Stimulated activated CD4-positive, alpha-beta T cell treated with anti-CD3 and anti-CD28 coated beads, Interleukin-15, amount 100 ng/mL, for 24 hours (primary cell): ENCODE measurements around the gene PTPN14.
"Not testable (repeated sequence)": the region's sequence is repeated elsewhere in the genome, so short reads cannot be mapped to it uniquely, and the experiment has no call there.

Experiments used
- DNase-seq: peaks from one replicate; pipeline ENCODE4 v3.0.0-alpha.2; 2020

PTPN14 gene

GRCh38 chr1:214551436-214552173 lies at the start of gene PTPN14:
Gene PTPN14, minus strand, starts transcription at chr1:214551602. Its CDS starts 86,799 bp downstream, at chr1:214464803.
- peak; percentile 33 for DNase-seq

- DNase-seq = no peak
Measured at GRCh38 chr1:214593158-214593557, 41.8 kb upstream of the PTPN14 start.

- DNase-seq = not testable (repeated sequence)
Measured at GRCh38 chr1:214591918-214592317, 40.5 kb upstream of the PTPN14 start.

GRCh38 chr1:214590696-214591095 lies 39.3 kb upstream of the PTPN14 start:
- DNase-seq = no peak

GRCh38 chr1:214588963-214589597 lies 37.7 kb upstream of the PTPN14 start:
- no peak for DNase-seq

GRCh38 chr1:214587165-214587564 lies 35.8 kb upstream of the PTPN14 start:
- DNase-seq = no peak

GRCh38 chr1:214586621-214587020 lies 35.2 kb upstream of the PTPN14 start:
- DNase-seq = no peak

GRCh38 chr1:214584805-214585766 lies 33.7 kb upstream of the PTPN14 start:
- DNase-seq = no peak

GRCh38 chr1:214583824-214584554 lies 32.6 kb upstream of the PTPN14 start:
- DNase-seq = no peak

- DNase-seq = no peak
Measured at GRCh38 chr1:214583113-214583512, 31.7 kb upstream of the PTPN14 start.

- DNase-seq = no peak
Measured at GRCh38 chr1:214582289-214582891, 31.0 kb upstream of the PTPN14 start.

GRCh38 chr1:214581785-214582184 lies 30.4 kb upstream of the PTPN14 start:
- no peak for DNase-seq

GRCh38 chr1:214579183-214579582 lies 27.8 kb upstream of the PTPN14 start:
- no peak for DNase-seq

GRCh38 chr1:214576120-214576519 lies 24.7 kb upstream of the PTPN14 start:
- not testable (repeated sequence) for DNase-seq

- no peak for DNase-seq
Measured at GRCh38 chr1:214574598-214575411, 23.4 kb upstream of the PTPN14 start.

GRCh38 chr1:214573386-214574318 lies 22.2 kb upstream of the PTPN14 start:
- no peak for DNase-seq

GRCh38 chr1:214571281-214571680 lies 19.9 kb upstream of the PTPN14 start:
- no peak for DNase-seq

- DNase-seq = no peak
Measured at GRCh38 chr1:214570442-214570841, 19.0 kb upstream of the PTPN14 start.

- DNase-seq = no peak
Measured at GRCh38 chr1:214569357-214570004, 18.1 kb upstream of the PTPN14 start.

GRCh38 chr1:214568328-214568727 lies 16.9 kb upstream of the PTPN14 start:
- no peak for DNase-seq
